ENCODE results near the gene MRAP2. TPM values are rescaled to one million over a fixed set of nuclear protein-coding genes. Genes with fewer than 3 reads are reported as not detected.

MRAP2 gene
- total RNA-seq, 2 experiments from 2014 or later = not detected

DNA sequence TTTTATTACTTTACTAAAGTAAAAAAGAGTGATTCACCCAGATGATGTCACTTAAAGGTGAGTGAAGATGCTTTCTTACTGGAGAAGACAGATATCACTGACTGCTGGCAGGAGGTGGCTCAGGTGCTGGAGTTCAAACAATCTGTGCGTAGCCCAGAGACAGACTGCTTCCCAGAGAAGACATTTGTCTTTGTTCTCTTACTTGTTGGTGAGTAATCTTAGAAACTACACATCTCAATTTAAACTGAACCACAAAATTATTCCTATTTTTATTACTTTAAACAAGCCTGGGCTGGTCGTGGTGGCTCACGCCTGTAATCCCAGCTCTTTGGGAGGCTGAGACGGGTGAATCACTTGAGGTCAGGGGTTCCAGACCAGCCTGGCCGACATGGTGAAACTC lies 101.7 kb downstream of the MRAP2 start:
- TF ChIP-seq, protein P1, sequence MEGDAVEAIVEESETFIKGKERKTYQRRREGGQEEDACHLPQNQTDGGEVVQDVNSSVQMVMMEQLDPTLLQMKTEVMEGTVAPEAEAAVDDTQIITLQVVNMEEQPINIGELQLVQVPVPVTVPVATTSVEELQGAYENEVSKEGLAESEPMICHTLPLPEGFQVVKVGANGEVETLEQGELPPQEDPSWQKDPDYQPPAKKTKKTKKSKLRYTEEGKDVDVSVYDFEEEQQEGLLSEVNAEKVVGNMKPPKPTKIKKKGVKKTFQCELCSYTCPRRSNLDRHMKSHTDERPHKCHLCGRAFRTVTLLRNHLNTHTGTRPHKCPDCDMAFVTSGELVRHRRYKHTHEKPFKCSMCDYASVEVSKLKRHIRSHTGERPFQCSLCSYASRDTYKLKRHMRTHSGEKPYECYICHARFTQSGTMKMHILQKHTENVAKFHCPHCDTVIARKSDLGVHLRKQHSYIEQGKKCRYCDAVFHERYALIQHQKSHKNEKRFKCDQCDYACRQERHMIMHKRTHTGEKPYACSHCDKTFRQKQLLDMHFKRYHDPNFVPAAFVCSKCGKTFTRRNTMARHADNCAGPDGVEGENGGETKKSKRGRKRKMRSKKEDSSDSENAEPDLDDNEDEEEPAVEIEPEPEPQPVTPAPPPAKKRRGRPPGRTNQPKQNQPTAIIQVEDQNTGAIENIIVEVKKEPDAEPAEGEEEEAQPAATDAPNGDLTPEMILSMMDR (conservative IDR thresholded peaks at IDR 0.05; ENCODE audit: low read length) = no peak
- TF ChIP-seq EZH2phosphoT487 (IDR thresholded peaks at IDR 0.05; ENCODE audit: borderline replicate concordance, low read depth, low read length) = no peak
- Histone ChIP-seq H4K20me1 (ENCODE audit: insufficient read depth, low read length) (no peaks in the 10 kb centered on the region), H3K4me2 (ENCODE audit: low read length) (no peak overlapping the region), H3K9me2 (ENCODE audit: insufficient read depth, low read length) (no peaks in the 10 kb centered on the region), H3K4me1 (ENCODE audit: insufficient read depth, low read length, poor library complexity, severe bottlenecking) (no peaks in the 10 kb centered on the region), H3K9me3 (ENCODE audit: low read length) (no peaks in the 10 kb centered on the region), H3K4me3 (ENCODE audit: low read depth, low read length, poor library complexity, severe bottlenecking) (no peak overlapping the region), H3K27ac (ENCODE audit: low read depth, low read length, poor library complexity, severe bottlenecking) (no peak overlapping the region), H3K36me3 (ENCODE audit: insufficient read depth, low read length) (peaks cover 4% of the 10 kb centered on the region; the same call in 1 of the 2 replicates), H3K79me2 (ENCODE audit: insufficient read depth, low read depth, low read length) (no peaks in the 10 kb centered on the region), H2AFZ (ENCODE audit: low read length) (no peak overlapping the region)
- no peak for DNase-seq (ENCODE audit: low spot score)
- POLR2A ChIA-PET = no interaction called here
- intact Hi-C loops (cut with micrococcal nuclease; ENCODE audit: unreplicated experiment) = no loop called here
- CTCF ChIA-PET (ENCODE audit: unreplicated experiment) = no interaction called here
- BruUV-seq (replicated peaks) = no TSS peak

DNA sequence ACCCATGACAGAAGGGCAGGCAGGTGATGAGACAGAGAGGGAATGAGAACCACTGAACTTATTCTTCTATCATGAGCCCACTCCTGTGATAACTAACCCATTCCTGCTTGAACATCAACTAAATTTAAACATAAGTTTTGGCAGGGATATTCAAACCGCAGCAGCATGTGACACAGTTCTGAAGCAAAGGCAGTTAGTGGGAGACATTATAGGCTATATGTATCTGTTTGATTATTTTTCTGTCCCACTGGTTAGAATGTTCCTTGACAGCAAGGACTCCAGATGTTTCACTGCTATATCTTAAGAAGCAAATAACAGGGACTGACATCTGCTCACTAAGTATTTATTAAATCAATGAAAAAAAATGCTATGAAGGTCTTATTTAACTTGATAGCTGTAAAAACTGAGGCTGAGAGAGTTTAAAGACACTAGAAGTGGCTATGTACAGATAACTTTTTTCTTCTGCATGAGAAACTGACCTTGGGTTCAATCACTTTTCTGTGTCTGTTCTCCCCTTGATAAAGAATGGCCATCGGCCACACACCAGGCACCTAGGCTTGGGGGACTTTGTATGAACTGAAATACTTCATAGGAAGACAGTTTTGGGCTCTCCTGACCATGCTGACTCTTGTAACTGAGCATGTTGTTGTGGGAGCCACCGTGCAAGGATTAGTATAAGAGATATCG lies 102.9 kb downstream of the MRAP2 start:
- H3K27ac ChIP-seq (ENCODE audit: low read depth, low read length, poor library complexity, severe bottlenecking) = no peak overlapping the region
- H3K4me3 ChIP-seq (ENCODE audit: low read depth, low read length, poor library complexity, severe bottlenecking) = no peak overlapping the region
- H3K4me1 ChIP-seq (ENCODE audit: insufficient read depth, low read length, poor library complexity, severe bottlenecking) = no peaks in the 10 kb centered on the region
- H2AFZ ChIP-seq (ENCODE audit: low read length) = no peak overlapping the region
- no TSS peak for BruUV-seq (replicated peaks)
- CTCF ChIA-PET (ENCODE audit: unreplicated experiment) = no interaction called here
- no peak for DNase-seq (ENCODE audit: low spot score)
- TF ChIP-seq, protein P1 (conservative IDR thresholded peaks at IDR 0.05; ENCODE audit: low read length) = no peak
- TF ChIP-seq EZH2phosphoT487 (IDR thresholded peaks at IDR 0.05; ENCODE audit: borderline replicate concordance, low read depth, low read length) = no peak
- no peaks in the 10 kb centered on the region for H3K79me2 ChIP-seq (ENCODE audit: insufficient read depth, low read depth, low read length)
- H3K4me2 ChIP-seq (ENCODE audit: low read length) = no peak overlapping the region
- H3K9me3 ChIP-seq (ENCODE audit: low read length) = no peaks in the 10 kb centered on the region
- no peaks in the 10 kb centered on the region for H3K9me2 ChIP-seq (ENCODE audit: insufficient read depth, low read length)
- intact Hi-C loops (cut with micrococcal nuclease; ENCODE audit: unreplicated experiment) = no loop called here
- no peaks in the 10 kb centered on the region for H4K20me1 ChIP-seq (ENCODE audit: insufficient read depth, low read length)
- POLR2A ChIA-PET = interaction anchor here (0.7 kb wide), 1 partner anchor 90 kb away, joined by 3 read pairs; no protein-coding TSS in a partner anchor
- peaks cover 4% of the 10 kb centered on the region; the same call in 1 of the 2 replicates for H3K36me3 ChIP-seq (ENCODE audit: insufficient read depth, low read length)

GRCh38 chr6:84137051-84137375 lies 103.4 kb downstream of the MRAP2 start:
- ChIA-PET POLR2A (interaction anchor here (0.7 kb wide), 1 partner anchor 90 kb away, joined by 3 read pairs; no protein-coding TSS in a partner anchor), CTCF (ENCODE audit: unreplicated experiment) (no interaction called here)
- no peak for DNase-seq (ENCODE audit: low spot score)
- intact Hi-C loops (cut with micrococcal nuclease; ENCODE audit: unreplicated experiment) = no loop called here
- no peaks in the 10 kb centered on the region for H3K79me2 ChIP-seq (ENCODE audit: insufficient read depth, low read depth, low read length)
- TF ChIP-seq EZH2phosphoT487 (IDR thresholded peaks at IDR 0.05; ENCODE audit: borderline replicate concordance, low read depth, low read length) = no peak
- TF ChIP-seq, protein P1 (conservative IDR thresholded peaks at IDR 0.05; ENCODE audit: low read length) = no peak
- H3K27ac ChIP-seq (ENCODE audit: low read depth, low read length, poor library complexity, severe bottlenecking) = no peak overlapping the region
- BruUV-seq (replicated peaks) = no TSS peak
- H3K4me2 ChIP-seq (ENCODE audit: low read length) = no peak overlapping the region
- no peak overlapping the region for H3K4me3 ChIP-seq (ENCODE audit: low read depth, low read length, poor library complexity, severe bottlenecking)
- H3K9me3 ChIP-seq (ENCODE audit: low read length) = no peaks in the 10 kb centered on the region
- H3K4me1 ChIP-seq (ENCODE audit: insufficient read depth, low read length, poor library complexity, severe bottlenecking) = no peaks in the 10 kb centered on the region
- H3K36me3 ChIP-seq (ENCODE audit: insufficient read depth, low read length) = peaks cover 4% of the 10 kb centered on the region; the same call in 1 of the 2 replicates
- H3K9me2 ChIP-seq (ENCODE audit: insufficient read depth, low read length) = no peaks in the 10 kb centered on the region
- no peak overlapping the region for H2AFZ ChIP-seq (ENCODE audit: low read length)
- no peaks in the 10 kb centered on the region for H4K20me1 ChIP-seq (ENCODE audit: insufficient read depth, low read length)

Measured in OCI-LY7 (cell line).